Endothelial cell of umbilical vein (primary cell): ENCODE results near the gene FLG2. TPM values are rescaled to one million over a fixed set of nuclear protein-coding genes. Genes with fewer than 3 reads are reported as not detected.

Experiments
- BruUV-seq: library from RNA; stranded (reverse); fragments of 400-500 nt; replicated peaks from 2 replicates; lab custom pipeline; 2021; lab: Mats Ljungman, UMichigan
- CTCF ChIA-PET: fragments of 300-600, 350-600 bp; sonication (Branson Sonifier 250); formaldehyde crosslinking; loops from one replicate; lab custom pipeline; 2021; ENCODE audit warnings: antibody characterized with exemption, inconsistent platforms; lab: Charles Lee
- POLR2A ChIA-PET: fragments of 300-600, 350-600 bp; sonication (Branson Sonifier 250); formaldehyde crosslinking; loops from one replicate; lab custom pipeline; 2021; ENCODE audit warnings: antibody characterized with exemption, inconsistent platforms; lab: Charles Lee
- DNase-seq: peaks from one replicate; pipeline ENCODE4 v3.0.0-alpha.2; 2011; ENCODE audit warnings: low read depth, low spot score
- FAIRE-seq: peaks from 2 replicates; lab custom pipeline; 2011; peaks lifted over from hg19 to GRCh38; lab: Jason Lieb, UNC
- H2AFZ ChIP-seq: 2 replicates; pipeline ENCODE4 v1.6.0; 2012; ENCODE audit warnings: low read depth, low read length, control low read depth, inconsistent platforms
- H3K27ac ChIP-seq: 2 replicates; pipeline ENCODE4 v1.5.1; 2011; ENCODE audit warnings: low read depth, mild to moderate bottlenecking, control low read depth, low read length, moderate library complexity; ENCODE audit not compliant: insufficient read depth
- H3K27me3 ChIP-seq, 2 experiments: 2 replicates each; pipeline versions ENCODE4 v1.6.0 to v1.6.1; 2011; ENCODE audit warnings: low read length in 2 of 2, mixed read lengths in 1 of 2; ENCODE audit not compliant: control insufficient read depth in 2 of 2, insufficient read depth in 2 of 2
- H3K36me3 ChIP-seq, 2 experiments: 2 replicates in 1 of 2; 3 replicates in 1 of 2; pipeline ENCODE4 v1.5.1; 2011; ENCODE audit warnings: low read length in 2 of 2, mild to moderate bottlenecking in 1 of 2, moderate library complexity in 1 of 2; ENCODE audit not compliant: control insufficient read depth in 2 of 2, insufficient read depth in 2 of 2; ENCODE audit errors: extremely low read depth in 1 of 2
- H3K4me1 ChIP-seq: 3 replicates; pipeline ENCODE4 v1.5.1; 2011; ENCODE audit warnings: mild to moderate bottlenecking, low read length; ENCODE audit not compliant: control insufficient read depth, insufficient read depth; ENCODE audit errors: extremely low read depth
- H3K4me2 ChIP-seq: 2 replicates; pipeline ENCODE4 v1.6.1; 2011; ENCODE audit warnings: low read length, control low read depth, mixed read lengths; ENCODE audit not compliant: insufficient read depth
- H3K4me3 ChIP-seq, 3 experiments: fragments of 200-600 bp in 1 of 3; sonication (generic), shearing (Covaris generic) in 1 of 3; replicated peaks in 1 of 3; 2 replicates each; pipeline ENCODE4 v1.5.1; 2011 to 2016; ENCODE audit warnings: control low read depth in 3 of 3, low read length in 3 of 3, mild to moderate bottlenecking in 2 of 3, inconsistent platforms in 1 of 3, low read depth in 1 of 3, moderate library complexity in 1 of 3; ENCODE audit not compliant: insufficient read depth in 1 of 3
- H3K79me2 ChIP-seq: 2 replicates; pipeline ENCODE4 v1.6.0; 2012; ENCODE audit warnings: low read length, inconsistent platforms; ENCODE audit not compliant: control insufficient read depth, insufficient read depth
- H3K9ac ChIP-seq: replicated peaks from 2 replicates; pipeline ENCODE3; 2011; ENCODE audit warnings: low read length, control low read depth; ENCODE audit not compliant: insufficient read depth; ENCODE audit errors: extremely low read depth
- H3K9me1 ChIP-seq: replicated peaks from 3 replicates; pipeline ENCODE4 v1.6.0; 2011; ENCODE audit warnings: mild to moderate bottlenecking, low read length; ENCODE audit not compliant: control insufficient read depth, insufficient read depth; ENCODE audit errors: extremely low read depth
- H3K9me3 ChIP-seq: replicated peaks from 2 replicates; pipeline ENCODE4 v1.5.1; 2012; ENCODE audit warnings: low read length, inconsistent platforms; ENCODE audit not compliant: control insufficient read depth, insufficient read depth
- H4K20me1 ChIP-seq: replicated peaks from 2 replicates; pipeline ENCODE3; 2011; ENCODE audit warnings: mild to moderate bottlenecking, low read length; ENCODE audit not compliant: control insufficient read depth, insufficient read depth; ENCODE audit errors: extremely low read depth
- CTCF ChIP-seq, 2 donors: IDR thresholded peaks; 1 replicate in 1 of 2; 2 replicates in 1 of 2; pipeline ENCODE4 v1.5.1; 2011; ENCODE audit warnings: low read length in 2 of 2, mild to moderate bottlenecking in 2 of 2, moderate library complexity in 2 of 2, control low read depth in 1 of 2, inconsistent platforms in 1 of 2, low read depth in 1 of 2; ENCODE audit not compliant: insufficient read depth in 1 of 2; ENCODE audit errors: extremely low read depth in 1 of 2
- EZH2 ChIP-seq: IDR thresholded peaks from 2 replicates; pipeline ENCODE4 v1.6.1; 2012; ENCODE audit warnings: borderline replicate concordance, low read depth, mild to moderate bottlenecking, moderate library complexity, low read length, inconsistent platforms; ENCODE audit not compliant: severe bottlenecking
- FOS ChIP-seq: IDR thresholded peaks from 2 replicates; pipeline ENCODE4 v1.6.1; 2011; ENCODE audit warnings: mild to moderate bottlenecking, low read length, moderate library complexity, borderline replicate concordance; ENCODE audit not compliant: insufficient read depth
- MYC ChIP-seq: IDR thresholded peaks from one replicate; pipeline ENCODE4 v1.6.1; 2011; ENCODE audit warnings: mild to moderate bottlenecking, low read depth, low read length
- dilution Hi-C: fragments of 300-500 bp; cut with MboI; formaldehyde crosslinking; loops from one replicate; pipeline ENCODE4 v1.15.0; 2019; ENCODE audit warnings: low sequenced_read_pairs; ENCODE audit not compliant: extremely low pct_ligation_motif_present
- intact Hi-C: fragments of 100-400 bp; cut with micrococcal nuclease; formaldehyde crosslinking; loops from one replicate; pipeline ENCODE4 v1.10.0; 2022
- polyA plus RNA-seq, 4 experiments: library from polyadenylated mRNA; depleted of rRNA in 3 of 4; stranded (reverse) in 3 of 4; unstranded in 1 of 4; fragments of >200 nt; gene quantifications; 2 replicates each; pipeline versions ENCODE4 v1.2.1 to v1.2.3, GENCODE V29; 2011 to 2012; ENCODE audit warnings: missing spikeins in 1 of 4
- total RNA-seq: library from RNA; stranded (reverse); gene quantifications from 2 replicates; pipeline ENCODE4 v1.2.3, GENCODE V29; 2021
- TF ChIP-seq, protein P1 (sequence below): IDR thresholded peaks from 2 replicates; pipeline ENCODE4 v1.6.1; 2011; ENCODE audit not compliant: insufficient read depth, insufficient read length

FLG2 gene
- total and polyA plus RNA-seq, 2 donors (not counting 3 experiments of a cell fraction or from before 2014, with no cell fraction given) = not detected

DNA sequence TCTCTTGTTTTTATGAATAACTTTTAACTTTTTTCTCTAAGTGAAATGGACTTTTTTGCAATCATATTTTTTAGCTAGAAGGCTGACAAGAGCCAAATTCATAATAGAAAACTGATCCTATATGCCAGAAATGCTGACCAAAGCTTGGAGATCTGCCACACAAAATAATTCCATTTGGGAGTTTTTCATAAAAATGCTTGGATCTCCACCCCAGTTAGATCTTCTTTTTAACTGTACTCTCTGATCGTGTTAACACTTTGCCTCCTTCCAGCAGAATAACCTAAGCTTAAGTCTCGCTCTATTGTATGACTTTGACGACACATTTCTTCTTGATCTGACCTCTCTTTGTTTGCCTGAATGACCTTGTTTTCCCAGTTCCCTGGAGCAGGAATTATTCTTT is 16.8 kb downstream of the FLG2 start:
- ChIA-PET CTCF (interaction anchor here (1.4 to 4.8 kb wide), 3 partner anchors 23 to 116 kb away, joined by 3 to 24 read pairs (median 3); no protein-coding TSS in a partner anchor), POLR2A (no interaction called here)
- H3K79me2 ChIP-seq = no peaks in the 10 kb centered on the region
- no peak overlapping the region for H3K9ac ChIP-seq
- no peak overlapping the region for H3K4me3 ChIP-seq
- TF ChIP-seq CTCF (IDR thresholded peaks at IDR 0.05; ENCODE audit: extremely low read depth in 1 of 2, insufficient read depth in 1 of 2, low read depth in 1 of 2, low read length in 2 of 2) (no peak), MYC (no peak), FOS (no peak), EZH2 (no peak)
- TF ChIP-seq, protein P1, sequence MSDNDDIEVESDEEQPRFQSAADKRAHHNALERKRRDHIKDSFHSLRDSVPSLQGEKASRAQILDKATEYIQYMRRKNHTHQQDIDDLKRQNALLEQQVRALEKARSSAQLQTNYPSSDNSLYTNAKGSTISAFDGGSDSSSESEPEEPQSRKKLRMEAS = no peak
- DNase-seq = peak; percentile 5
- no peaks in the 10 kb centered on the region for H4K20me1 ChIP-seq
- no TSS peak for BruUV-seq
- H3K4me2 ChIP-seq = no peak overlapping the region
- no peak overlapping the region for H2AFZ ChIP-seq
- intact Hi-C loops = no loop called here
- no peaks in the 10 kb centered on the region for H3K9me1 ChIP-seq
- dilution Hi-C loops = no loop called here
- no peak for FAIRE-seq
- H3K27me3 ChIP-seq = peaks cover 0 to 1% of the 10 kb centered on the region in 2 experiments
- H3K4me1 ChIP-seq = no peaks in the 10 kb centered on the region
- H3K9me3 ChIP-seq = no peaks in the 10 kb centered on the region
- H3K36me3 ChIP-seq = no peaks in the 10 kb centered on the region
- no peak overlapping the region for H3K27ac ChIP-seq
